NCI-H1092 (cell line): Measurements from ENCODE around the gene TMEM150C.
"Not testable (repeated sequence)": the region's sequence is repeated elsewhere in the genome, so short reads cannot be mapped to it uniquely, and the experiment has no call there.

ENCODE experiments used
- DNase-seq: peaks from one replicate; lab custom pipeline; 2025; lab: John Stamatoyannopoulos, UW

Gene TMEM150C

GRCh38 chr4:82473621-82474164 lies 88.1 kb downstream of the TMEM150C start:
- no peak for DNase-seq

GRCh38 chr4:82473080-82473479 lies 88.7 kb downstream of the TMEM150C start:
- not testable (repeated sequence) for DNase-seq

DNA sequence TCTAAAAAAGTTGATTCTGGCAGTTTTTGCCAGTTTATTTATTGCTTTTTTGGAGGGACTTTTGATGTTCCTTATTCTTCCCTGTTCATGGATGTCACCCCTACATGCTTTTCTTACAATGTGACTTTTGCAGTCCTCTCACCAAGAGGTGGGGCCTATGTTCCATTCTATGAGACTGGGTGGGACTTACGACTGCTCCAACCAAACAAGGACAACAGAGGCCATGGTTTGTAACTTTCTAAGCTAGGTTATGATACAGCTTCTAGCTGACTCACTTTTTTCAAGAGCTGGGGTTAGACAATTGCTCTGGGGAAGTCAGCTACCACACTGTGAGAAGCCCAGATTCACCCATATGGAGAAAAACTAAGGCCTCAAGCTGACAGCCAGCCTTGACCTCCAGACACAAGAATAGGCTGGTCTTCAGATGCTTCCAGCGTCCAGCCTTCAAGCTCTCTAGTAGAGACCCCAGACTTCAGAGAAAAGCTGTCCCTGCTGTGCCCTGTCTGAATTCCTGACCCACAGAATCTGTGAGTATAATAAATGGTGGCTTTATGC lies 91.9 kb downstream of the TMEM150C start:
- peak; percentile 33 for DNase-seq

DNA sequence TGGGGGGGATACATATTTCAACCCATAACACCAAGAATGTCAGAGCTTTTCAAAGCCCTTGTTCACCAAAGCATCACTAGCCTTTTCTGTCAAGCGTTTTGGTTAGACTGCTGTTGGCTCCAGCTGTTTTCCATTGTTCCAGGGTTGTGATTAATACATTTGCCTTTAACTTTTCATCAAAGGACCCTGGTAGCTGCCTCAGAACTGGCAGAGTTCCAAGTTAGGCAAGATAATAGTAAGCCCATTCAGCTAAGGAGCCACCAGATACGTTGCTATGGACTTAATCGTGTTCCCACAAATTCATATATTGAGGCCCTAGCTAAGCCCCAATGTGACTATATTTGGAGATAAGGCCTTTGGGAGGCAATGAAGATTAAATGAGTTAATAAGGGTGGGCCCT lies 94.3 kb downstream of the TMEM150C start:
- DNase-seq, result no peak

GRCh38 chr4:82463221-82463620 lies 98.6 kb downstream of the TMEM150C start:
- DNase-seq, result no peak

DNA sequence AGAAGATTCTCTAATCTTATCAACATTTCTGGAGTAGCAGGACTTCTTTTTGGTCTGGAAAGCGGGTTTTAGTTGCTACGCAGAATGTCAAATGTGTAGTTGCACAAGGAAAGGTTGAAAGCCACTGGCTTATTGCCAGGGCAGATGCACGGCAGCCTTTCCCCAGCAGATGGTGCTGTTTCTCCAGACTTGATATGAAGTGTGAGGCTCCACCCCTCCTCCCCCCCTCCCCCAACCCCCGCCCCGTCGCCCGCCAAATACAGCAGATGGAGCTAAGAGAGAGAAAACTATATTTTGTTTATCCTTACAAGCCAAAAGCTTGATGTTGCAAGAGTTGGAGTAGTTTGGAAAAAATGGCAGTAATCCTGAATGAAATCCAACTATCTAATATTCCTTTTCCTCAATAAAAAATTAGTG lies 99.4 kb downstream of the TMEM150C start:
- DNase-seq, result peak; percentile 79

GRCh38 chr4:82461710-82462109 lies 100.1 kb downstream of the TMEM150C start:
- DNase-seq, result no peak

GRCh38 chr4:82458729-82459128 lies 103.1 kb downstream of the TMEM150C start:
- DNase-seq, result no peak

DNA sequence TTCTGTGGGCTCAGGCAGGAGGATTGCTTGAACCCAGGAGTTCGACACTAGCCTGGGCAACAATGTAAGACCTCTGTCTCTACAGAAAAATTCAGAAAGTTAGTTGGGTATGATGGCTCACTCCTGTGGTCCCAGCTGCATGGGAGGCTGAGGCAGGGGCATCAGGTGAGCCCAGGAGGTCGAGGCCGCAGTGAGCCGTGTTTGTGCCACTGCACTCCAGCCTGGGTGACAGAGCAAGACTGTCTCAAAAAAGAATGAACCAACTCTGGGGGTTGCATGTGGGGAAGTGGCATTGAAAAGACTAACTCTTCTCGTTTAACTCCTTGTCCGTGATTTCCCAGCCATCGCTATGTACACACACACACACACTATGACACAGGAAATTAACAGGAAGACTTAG lies 104.5 kb downstream of the TMEM150C start:
- no peak for DNase-seq

- DNase-seq, result no peak
Measured at GRCh38 chr4:82452026-82452425, 109.8 kb downstream of the TMEM150C start.

DNA sequence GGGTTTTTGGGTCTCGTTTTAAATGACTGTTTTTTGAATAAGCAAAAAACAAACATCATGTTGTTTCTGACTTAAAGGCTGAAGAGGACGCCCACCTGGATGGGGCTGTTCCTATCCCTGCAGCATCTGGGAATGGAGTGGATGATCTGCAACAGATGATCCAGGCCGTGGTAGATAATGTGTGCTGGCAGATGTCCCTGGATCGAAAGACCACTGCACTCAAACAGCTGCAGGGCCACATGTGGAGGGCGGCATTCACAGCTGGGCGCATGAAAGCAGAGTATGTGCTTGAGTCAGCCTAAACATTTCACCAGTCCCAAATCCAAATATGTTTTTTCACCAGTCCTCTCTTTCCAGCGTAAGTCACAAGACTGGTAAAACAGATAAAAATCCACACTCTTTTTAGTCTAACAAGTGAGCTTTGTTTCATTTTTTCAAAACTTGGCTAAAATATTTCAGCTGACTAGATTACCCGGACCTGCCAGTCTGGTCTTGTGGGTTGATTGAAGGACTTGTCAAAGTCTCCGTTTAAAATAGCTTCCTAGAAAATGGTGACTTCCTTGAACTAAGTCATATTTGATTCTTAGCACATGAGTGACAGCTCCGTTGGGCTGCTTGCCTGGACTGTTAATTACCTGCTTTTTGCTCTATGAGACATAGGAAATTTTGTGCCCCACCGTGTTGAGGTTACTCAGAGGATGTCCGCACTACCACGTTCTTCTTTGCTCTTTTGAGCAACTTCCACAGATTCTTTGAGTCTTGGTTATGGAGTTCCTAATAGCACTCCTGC lies 110.6 kb downstream of the TMEM150C start:
- no peak for DNase-seq

GRCh38 chr4:82447886-82448285 lies 113.9 kb downstream of the TMEM150C start:
- no peak for DNase-seq

DNA sequence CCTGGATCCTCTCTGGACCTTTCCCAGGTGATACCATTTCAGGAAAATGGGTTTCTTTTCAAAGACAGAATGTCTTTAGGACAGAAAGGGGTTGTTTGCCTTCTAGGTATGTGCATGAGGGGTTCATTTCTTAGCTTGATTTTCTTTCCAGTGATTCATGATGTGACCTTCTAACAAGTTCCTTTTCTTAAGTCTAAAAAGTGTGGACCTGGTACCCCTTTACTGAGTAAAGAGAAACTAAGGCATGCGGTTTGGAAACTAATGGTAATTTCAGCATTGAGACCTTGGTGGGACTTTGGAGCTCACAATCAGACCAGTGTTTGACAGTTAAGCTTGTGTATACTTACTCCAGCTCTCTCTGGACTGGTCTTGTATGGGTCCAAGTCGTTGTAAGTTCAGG lies 122.7 kb downstream of the TMEM150C start:
- no peak for DNase-seq

DNA sequence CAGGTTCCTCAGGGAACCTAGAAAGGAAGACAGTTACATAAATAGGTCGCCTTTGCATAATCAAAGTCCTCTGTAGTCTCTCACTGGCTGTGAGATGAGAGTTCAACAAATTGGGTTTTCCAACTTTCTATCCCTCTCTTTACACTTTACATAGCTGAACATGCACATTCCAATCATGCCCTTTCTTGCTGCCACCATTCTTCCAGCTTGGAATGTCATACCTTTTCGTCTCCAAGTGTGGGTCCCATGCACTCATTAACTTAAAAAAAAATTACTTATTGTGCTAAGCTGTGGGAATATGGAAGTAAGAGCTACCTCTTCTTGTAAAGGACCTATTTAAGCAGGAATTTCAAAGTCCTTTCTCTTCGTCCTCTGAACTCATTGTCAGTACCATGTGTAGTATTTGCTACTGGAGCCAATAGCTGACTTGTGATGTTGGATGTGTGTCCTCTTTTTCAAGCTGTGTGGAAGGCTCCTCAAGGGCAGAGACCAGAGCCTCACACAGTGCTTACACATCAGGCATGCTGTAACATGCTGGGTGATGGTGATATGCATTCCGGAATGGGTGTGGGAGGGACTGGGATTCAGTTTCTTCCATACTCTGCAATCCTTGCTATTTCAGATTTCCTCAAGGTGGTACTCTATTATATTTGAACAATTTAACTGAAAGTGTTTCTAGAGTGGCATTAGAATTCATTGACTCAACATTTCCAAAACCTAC lies 124.3 kb downstream of the TMEM150C start:
- DNase-seq, result no peak

DNA sequence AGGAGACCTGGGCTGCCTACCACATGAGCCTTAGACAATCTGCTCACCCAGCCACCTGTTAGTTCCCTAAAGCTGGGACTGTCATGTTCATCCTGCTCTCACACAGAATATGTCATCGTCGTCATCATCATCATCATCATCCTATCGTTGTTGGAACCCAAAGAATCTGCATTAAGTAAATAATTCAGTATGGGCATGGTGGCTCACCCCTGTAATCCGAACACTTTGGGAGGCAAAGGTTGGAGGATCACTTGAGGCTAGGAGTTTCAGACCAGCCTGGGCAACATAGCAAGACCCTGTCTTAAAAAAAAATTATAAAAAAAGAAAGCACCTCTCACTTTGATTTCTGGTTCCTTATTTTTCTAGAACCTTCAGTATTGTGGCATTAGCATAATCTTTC lies 125.0 kb downstream of the TMEM150C start:
- no peak for DNase-seq

GRCh38 chr4:82436130-82436529 lies 125.7 kb downstream of the TMEM150C start:
- DNase-seq, result no peak

GRCh38 chr4:82434949-82435348 lies 126.8 kb downstream of the TMEM150C start:
- no peak for DNase-seq

- DNase-seq, result no peak
Measured at GRCh38 chr4:82433791-82434190, 128.0 kb downstream of the TMEM150C start.
